ENCODE data around the gene MEGF8. TPM values are rescaled to one million over a fixed set of nuclear protein-coding genes. Genes with fewer than 3 reads are reported as not detected.

MEGF8 gene, protein sequence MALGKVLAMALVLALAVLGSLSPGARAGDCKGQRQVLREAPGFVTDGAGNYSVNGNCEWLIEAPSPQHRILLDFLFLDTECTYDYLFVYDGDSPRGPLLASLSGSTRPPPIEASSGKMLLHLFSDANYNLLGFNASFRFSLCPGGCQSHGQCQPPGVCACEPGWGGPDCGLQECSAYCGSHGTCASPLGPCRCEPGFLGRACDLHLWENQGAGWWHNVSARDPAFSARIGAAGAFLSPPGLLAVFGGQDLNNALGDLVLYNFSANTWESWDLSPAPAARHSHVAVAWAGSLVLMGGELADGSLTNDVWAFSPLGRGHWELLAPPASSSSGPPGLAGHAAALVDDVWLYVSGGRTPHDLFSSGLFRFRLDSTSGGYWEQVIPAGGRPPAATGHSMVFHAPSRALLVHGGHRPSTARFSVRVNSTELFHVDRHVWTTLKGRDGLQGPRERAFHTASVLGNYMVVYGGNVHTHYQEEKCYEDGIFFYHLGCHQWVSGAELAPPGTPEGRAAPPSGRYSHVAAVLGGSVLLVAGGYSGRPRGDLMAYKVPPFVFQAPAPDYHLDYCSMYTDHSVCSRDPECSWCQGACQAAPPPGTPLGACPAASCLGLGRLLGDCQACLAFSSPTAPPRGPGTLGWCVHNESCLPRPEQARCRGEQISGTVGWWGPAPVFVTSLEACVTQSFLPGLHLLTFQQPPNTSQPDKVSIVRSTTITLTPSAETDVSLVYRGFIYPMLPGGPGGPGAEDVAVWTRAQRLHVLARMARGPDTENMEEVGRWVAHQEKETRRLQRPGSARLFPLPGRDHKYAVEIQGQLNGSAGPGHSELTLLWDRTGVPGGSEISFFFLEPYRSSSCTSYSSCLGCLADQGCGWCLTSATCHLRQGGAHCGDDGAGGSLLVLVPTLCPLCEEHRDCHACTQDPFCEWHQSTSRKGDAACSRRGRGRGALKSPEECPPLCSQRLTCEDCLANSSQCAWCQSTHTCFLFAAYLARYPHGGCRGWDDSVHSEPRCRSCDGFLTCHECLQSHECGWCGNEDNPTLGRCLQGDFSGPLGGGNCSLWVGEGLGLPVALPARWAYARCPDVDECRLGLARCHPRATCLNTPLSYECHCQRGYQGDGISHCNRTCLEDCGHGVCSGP (N-terminal part only)
- 13.3 and 18.5 TPM in 2 replicates for total RNA-seq

DNA sequence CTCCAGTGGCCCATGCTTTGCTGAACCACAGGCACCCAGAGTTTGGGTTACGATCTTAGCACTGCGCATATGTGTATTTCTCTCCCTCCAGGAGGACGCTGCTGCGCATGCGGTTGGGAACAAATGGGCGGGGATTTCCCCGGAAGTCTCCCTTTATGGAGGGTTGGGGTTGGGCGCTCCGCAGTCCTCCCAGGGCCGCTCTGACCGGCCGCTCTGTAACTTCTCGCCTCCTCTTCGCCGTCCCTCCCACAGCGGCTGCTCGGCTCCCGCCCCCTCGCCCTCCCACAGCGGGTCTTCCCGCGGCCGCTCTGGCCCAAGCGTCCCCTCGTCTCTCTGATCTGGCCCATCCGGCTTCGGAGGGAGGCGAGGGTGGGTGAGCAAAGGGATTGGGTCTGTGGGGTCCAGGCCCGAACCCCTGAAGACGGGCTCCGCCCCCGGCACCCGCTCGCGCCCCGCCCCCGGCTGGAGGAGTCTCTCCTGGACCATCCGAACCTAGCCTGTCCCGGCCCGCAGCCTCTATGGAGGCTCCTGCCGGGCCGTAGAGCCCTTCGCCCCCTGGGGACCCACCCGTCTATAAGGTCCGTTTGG is at the start of gene MEGF8:
Gene MEGF8 (plus strand): TSS at position 328 of the 588 bp plus-strand sequence. CDS start 609 bp downstream, outside the sequence.

DNA sequence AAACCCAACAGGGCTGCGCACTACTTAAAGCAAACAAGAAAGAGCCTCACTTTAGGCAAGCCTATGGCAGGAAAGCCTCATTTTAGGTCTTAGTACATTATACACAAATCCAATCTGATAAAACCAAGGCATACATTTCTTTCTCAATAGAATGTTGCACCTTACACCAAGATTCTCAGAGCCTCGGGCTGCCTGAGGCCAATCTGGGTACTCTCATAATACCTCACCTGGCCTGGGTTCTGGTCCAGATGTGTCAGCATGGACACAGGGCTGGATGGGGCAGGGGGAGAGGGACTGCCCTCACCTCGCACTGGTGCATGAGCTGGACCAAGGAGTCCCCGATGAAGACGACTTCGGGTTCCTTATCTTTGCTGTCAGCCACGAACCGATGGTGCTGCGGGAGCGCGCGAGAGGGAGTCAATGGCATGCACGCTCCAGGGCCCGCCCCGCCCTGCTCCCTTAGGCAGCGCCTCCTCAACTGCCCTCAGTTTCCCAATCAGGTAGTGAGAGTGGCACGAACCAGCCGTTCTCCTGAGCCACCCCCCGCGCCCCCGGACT is 23.7 kb upstream of the MEGF8 start, which contains the start of gene PRR19:
Gene PRR19 (plus strand): TSS at position 487 of the 558 bp plus-strand sequence. CDS start 7,453 bp downstream, outside the sequence.

DNA sequence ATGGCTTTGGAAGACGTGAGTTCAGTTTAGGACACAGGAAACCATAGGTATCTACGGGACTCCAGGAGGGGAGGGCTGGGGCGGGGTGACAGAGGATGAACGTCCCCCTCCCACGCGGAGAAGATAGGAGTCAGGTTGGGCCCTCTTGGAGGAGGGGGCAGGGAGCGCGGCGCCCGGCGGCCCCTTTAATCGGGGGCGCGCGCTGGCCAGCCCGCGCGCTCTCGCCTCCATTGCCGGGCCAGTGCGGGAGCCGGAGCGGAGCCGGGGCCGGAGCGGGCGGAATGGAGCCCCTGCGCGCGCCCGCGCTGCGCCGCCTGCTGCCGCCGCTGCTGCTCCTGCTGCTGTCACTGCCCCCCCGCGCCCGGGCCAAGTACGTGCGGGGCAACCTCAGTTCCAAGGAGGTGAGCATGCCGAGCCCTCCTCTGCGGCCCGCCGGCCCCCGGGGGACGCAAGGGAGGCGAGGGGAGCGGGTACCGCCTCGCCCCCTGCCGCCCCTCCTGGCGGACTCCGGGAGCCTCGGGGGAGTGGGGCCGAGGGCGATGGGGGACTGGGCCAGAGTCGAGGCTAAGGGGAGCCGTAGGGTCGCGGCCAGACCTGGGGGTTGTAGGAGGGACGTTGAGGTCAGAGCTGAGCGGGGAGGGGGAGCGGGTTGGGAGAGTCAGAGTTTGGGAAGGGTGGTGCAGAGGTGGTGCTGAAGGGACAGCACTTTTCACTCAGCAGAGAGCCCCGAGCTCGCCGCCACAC is 12.2 kb upstream of the MEGF8 start, which contains the start of gene TMEM145:
Gene TMEM145 (plus strand): TSS at position 214 of the 744 bp plus-strand sequence. CDS start 68 bp downstream, at position 282.

DNA sequence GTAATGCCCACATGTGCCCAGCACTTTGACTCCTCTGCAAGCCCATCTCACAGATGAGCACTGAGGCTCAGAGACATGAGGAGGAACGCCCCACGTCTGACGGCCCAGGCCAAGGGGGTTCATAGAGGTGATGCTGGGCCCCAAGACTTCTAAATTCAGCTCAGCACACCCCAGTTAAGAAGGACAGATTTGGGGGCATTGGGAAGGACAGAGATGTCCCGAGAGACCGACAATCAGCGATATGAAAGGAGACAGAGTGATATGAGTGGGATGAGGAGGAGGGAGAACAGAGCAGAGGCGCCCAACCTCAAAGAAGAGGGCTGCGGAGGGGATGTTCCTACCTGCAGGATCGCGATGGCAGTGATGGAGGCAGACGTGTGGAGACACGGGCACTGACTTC is 64.5 kb downstream of the MEGF8 start, which contains the start of gene CNFN:
Gene CNFN (minus strand): TSS at position 399 of the 400 bp plus-strand sequence. CDS start 1,260 bp downstream, outside the sequence.

DNA sequence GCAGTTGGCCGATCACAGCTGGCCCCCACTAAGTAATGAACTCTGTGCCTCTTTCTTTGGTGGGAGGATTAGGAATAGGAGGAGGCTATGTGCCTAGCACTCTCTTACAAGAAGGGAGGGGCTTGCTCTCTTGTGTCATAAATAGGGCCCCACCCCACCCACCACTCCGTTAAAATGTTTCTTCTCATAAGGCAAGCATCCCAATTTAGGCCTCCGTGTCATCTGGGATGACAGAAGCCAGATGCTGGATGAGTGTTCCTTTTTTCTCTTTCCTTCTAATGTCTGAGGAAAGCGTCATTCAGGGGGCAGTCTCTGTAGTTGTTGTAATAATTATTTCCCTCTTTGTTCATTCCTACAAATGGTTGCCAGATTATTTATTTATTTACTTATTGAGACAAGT is 101.9 kb downstream of the MEGF8 start, which contains the start of gene LIPE:
Gene LIPE (minus strand): TSS at position 76 of the 400 bp plus-strand sequence. CDS start 239 bp downstream, outside the sequence.

Other genes starting within 250 kb of the MEGF8 start
- gene ZNF574, start 249.5 kb upstream of the MEGF8 start, total RNA-seq: 10.6 and 10.7 TPM in 2 replicates
- under 0.01 and 0.18 TPM in 2 replicates for gene POU2F2, start 193.2 kb upstream of the MEGF8 start, total RNA-seq
- gene DEDD2, start 108.0 kb upstream of the MEGF8 start, total RNA-seq: 22.0 and 35.2 TPM in 2 replicates
- 5.8 TPM in 2 replicates for gene ZNF526, start 105.3 kb upstream of the MEGF8 start, total RNA-seq
- 14.7 and 16.4 TPM in 2 replicates for gene GSK3A, start 83.0 kb upstream of the MEGF8 start, total RNA-seq
- gene ERF, start 70.5 kb upstream of the MEGF8 start, total RNA-seq: 34.0 and 37.2 TPM in 2 replicates
- 28.5 and 34.0 TPM in 2 replicates for gene CIC, start 56.4 kb upstream of the MEGF8 start, total RNA-seq
- 3.2 TPM in 1 of 2 replicates, not detected in the other for gene PRR19, start 23.5 kb upstream of the MEGF8 start, total RNA-seq
- 44.4 and 55.8 TPM in 2 replicates for gene PAFAH1B3, start 23.0 kb upstream of the MEGF8 start, total RNA-seq
- under 0.01 TPM in 1 of 2 replicates, not detected in the other for gene TMEM145, start 12.3 kb upstream of the MEGF8 start, total RNA-seq
- gene CNFN, start 64.7 kb downstream of the MEGF8 start, total RNA-seq: not detected in 2 replicates
- 2.0 and 7.3 TPM in 2 replicates for gene LIPE, start 101.8 kb downstream of the MEGF8 start, total RNA-seq
- gene CXCL17, start 117.3 kb downstream of the MEGF8 start, total RNA-seq: not detected in 2 replicates
- gene CEACAM1, start 202.8 kb downstream of the MEGF8 start, total RNA-seq: under 0.01 TPM in 1 of 2 replicates, not detected in the other

All from myometrial cell (primary cell).